ENCODE measurements around the gene RNASE8.

The RNASE8 gene

DNA sequence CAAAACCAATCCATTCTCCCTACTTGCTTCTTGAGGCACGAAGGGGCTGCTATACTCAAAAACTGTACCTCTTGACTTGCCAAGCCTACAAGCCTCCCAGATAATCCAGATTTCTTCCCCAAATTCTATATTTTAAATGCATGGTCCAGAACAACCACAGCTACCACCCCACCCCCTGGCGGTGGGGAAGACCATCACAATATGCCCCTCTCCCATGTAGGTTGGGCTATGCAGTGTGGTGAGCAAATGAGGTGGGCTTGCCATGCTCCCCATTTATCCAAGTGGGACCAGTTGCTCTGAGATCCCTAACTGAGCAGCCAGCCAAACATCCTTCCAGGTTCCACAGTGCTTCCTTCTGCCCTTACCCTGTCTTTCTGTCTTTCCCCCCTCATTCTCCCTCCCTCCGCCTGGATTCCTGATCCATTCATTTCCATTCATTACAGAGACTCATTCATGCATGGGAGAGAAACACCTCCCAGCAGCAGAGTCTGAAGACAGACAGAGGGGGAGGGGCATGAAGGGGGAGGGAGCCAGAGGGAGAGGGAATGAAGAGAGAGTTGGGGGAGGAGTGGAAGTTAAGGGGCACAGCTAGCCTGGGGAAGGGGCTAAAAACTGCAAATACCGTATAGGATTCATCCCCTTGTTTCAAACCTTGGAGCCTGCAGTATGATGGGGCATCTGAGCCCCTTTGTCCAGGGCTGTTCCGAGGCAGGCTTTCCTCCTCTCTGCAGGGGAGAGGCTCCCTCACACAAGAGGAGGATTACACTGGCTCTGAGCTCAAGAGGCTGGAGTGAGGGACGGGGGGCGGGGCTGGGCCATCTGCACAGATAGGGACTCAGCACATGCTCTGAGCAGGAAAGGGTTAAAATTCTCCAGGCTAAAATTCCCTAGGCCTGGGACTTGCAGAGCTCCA is 36.4 kb downstream of the RNASE8 start:
- no peak for FAIRE-seq

DNA sequence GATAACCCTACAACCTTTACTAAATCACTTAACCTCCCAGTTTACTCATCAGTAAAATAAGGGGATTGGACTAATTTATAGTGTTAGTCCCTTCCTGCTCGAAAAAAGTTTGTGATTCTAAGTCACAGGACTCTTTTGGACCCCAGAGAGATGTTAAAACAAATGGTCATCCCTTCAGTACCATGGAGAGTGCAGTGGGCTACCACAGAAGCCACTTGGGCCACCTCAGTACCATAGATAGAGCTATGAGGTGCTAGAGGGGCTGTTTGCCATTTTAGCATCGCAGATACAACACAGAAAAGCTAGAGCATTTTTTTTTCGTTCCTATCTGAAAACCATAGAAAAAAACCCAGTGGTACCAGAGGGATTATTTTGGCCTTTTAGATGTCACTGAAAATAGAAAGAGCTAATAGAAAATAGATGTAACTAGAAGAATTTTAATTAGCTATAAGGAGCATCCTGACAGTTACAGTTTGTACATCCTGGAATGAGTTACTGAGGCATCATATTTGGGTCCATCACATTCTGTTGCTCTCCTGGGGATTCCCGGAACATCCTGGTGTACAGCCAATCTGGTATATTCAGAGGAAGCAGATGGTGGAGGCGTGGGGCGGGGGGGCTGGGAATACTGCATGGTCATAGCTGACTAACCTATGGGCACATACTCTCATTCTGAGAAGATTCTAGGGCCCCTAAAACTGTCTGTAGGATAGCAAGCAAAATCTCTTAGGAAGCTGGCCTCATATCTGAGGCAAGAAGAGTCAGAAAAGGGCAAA is 38.0 kb downstream of the RNASE8 start:
- FAIRE-seq, result no peak

GRCh38 chr14:21096438-21096837 is 38.8 kb downstream of the RNASE8 start:
- FAIRE-seq, result no peak

DNA sequence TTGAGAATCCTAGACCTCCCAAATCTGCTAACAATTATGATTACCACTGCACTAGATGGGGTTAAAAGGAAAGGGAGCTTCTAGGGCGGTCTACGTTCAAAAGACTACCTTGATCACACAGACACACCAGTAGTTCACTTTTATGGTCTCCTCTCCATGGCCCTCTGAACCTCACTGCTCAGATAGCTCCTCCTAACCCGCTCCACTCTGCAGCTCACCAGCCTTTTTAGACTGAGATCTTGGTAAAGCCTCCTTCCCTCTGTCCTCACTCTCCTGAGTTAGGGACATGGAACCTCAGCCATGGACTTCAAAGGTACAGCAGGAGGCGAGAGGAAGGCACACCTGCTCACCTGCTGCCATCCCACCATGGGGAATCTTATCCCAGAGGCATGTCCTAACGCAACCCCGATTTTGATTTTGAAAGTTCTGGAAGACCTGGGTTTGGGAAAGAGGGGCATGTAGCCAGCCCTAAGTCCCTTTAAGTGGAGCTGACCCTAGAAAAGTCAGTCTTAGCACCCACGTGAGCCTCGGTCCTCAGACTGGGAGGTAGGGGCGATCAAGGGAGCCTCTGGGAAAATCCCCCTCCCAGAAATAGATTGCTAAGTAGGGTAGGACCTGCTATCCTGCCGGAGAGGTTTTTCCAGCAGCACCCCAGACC is 39.5 kb downstream of the RNASE8 start:
- FAIRE-seq, result no peak

DNA sequence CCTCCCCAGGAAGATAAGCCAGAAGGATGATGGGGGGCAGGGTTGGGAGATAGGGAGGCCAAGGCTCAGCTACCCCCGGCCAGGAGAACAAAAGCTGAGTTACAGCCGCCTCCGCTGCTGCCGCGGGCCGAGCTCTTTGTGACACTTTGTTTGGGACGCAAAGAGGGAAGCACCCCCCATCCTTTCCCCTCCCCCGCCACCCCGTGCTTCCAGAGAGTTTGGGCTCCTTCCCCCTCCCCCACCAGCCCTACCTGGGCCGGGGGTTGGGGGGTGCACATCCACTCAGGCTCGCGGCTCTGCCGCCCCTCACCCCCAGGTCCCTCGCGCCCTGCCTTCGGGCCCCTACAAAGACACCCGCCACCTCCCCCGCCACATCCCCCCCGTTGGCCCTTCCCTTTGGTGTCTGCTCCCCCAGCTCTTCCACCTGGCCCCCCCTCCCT is 40.0 kb downstream of the RNASE8 start:
- no peak for FAIRE-seq

DNA sequence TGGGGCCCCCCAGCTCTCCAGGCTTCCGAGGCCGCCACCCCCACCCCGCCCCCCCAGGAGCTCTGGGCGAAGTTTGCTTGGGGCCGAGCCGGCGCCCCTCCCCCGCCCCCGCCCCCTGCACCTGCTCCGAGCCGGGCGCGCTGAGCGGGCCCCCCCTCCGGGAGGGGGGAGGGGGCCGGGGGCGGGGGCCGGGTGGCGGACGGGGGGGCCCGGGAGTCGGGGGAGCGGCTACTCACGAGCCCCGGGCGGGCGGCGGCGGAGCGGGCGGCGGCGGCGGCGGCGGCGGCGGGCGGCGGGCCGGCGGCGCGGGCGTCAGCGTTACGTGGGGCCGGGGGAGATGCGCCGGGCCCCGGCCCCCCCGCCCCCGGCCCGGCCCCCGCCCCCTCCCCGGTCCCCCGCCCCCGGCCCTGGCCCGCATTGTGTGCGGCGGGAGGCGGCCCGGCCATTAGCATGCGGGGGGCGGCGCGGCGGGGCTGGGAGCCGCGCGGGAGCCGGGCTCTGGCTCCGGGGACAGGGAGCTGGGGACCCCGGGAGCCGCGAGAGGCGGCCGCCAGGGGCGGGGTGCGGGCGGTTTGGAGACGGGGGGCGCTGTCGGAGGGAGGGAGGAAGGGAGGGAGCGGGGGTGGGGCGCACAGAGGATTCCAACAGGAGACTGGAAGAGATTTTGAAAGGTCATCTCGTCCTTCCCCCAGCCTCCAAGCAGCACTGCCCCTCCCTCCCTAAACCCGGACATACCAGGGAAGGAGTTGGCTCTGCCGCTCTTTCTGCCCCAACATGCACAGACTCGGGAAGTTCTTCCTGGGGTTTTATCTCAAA is 40.7 kb downstream of the RNASE8 start, which contains the start of gene ZNF219:
Gene ZNF219, minus strand, starts transcription at position 580 of the 816 bp plus-strand sequence. CDS start 5,064 bp downstream, outside the sequence.
- no peak for FAIRE-seq

DNA sequence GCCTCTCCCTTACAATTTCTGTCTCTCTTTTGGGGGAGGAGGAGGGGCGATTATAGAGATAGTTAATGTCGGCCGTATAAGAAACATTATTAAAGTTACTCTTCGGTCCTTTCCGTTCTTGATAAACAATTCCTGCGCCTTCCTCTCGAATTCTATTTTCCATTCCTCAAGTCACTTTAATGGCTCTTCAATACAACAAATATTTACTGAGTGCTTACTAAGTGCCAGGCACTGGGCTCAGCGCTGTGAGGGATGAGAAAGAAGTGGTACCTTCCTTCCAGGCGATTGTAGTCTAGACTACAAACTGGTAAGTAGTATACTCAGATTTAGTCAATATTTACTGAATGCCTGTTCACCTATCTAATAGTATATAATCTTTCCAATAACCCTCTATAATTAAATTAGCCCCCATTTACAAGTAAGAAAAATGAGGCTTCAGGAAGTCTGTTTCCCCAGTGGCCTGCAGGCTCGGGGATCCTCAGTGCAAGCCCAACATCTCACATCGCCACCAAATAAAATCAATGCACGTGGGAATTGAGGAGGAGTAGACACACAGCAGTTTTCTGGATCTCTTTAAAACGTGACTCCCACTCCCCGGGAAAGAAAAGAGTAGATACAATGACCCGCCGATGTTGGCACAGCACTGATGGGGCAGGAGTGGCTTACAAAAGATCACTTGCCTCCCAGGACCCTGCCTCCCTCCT is 41.4 kb downstream of the RNASE8 start:
- no peak for FAIRE-seq

- FAIRE-seq, result no peak
Measured at GRCh38 chr14:21099596-21099985, 42.0 kb downstream of the RNASE8 start.

- FAIRE-seq, result no peak
Measured at GRCh38 chr14:21100931-21101330, 43.3 kb downstream of the RNASE8 start, which contains the start of gene TMEM253. Gene TMEM253, plus strand, starts transcription at chr14:21101066. Its CDS starts 278 bp downstream, at chr14:21101344.

DNA sequence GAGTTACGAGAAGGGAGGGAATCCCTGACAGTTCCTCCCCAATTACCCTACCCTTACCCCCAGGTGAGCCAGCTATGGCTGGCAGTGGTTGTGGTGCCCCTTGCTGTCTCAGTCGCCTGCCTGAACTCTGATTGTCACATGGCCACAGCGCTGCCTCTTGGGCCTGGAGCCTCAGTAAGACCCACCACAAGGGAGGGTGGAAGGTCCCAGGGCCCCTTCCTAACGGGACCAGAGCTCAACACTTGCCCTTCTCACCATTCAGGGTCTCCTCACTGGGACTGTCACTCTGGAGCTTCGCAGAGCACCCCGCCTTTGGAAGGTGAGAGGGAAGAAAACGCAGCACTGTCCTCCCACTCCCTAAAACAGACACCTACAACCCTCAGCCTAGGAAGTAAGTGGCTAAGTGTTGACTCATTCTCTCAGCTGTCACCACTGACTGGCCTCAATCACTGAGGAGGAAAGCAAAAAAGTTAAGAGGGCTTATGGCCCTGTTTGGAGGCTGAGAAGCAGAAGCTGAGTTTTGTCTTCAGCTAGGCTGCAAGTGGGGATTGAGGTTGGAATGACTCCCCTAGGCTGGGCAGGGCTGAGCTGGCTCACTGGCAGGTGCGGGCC is 44.3 kb downstream of the RNASE8 start:
- no peak for FAIRE-seq

GRCh38 chr14:21102521-21103410 is 45.1 kb downstream of the RNASE8 start:
- no peak for FAIRE-seq

DNA sequence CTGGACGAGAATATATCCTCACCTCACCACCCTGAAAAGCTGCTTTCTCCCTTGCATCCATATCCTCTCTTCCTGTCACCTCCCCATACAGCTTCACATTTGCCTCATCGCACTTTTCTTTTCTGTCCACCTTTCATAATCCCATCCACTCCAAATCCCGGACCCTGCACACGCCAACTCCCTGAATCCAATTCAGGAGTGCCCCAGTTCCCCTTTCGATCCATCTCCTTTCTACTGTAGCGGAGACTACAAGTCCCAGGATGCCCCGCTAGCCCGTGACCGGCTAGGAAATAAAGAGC is 45.7 kb downstream of the RNASE8 start:
- FAIRE-seq, result no peak

DNA sequence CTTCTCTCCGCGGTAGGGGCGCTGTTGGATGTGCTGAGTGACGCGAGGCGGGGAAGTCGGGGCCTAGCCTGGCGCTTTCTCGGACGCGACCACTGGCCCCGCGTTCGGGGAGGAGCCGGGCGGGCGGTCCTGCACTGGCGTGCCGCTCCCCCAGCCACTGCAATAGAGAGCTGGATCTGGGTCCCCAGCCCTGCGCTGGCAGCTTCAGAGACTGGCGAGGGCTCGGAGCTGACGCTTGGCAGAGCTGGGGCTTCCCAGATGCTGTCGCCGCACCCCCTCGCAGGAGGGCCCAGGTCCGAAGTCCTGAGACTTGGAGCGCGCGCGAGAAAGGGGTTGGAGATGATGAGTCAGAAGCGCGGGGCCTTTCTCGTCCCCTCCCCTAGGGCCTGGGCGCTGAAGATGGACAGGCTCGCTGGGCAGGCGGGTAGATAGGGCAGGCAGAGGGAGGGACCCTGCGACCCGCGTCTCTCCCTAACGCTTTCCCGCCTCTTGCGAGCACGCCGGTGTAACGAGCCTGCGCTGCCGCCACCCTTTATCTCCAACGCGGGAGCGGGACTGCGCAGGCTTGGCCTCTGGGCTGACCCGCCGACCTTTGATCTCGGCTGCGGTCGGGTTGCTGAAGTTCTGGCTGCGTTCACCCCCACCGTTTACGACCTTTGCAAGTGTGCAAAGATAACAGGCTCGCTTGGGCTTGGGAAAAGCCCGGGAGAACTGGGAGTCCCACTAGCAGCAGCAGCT is 46.3 kb downstream of the RNASE8 start:
- no peak for FAIRE-seq

DNA sequence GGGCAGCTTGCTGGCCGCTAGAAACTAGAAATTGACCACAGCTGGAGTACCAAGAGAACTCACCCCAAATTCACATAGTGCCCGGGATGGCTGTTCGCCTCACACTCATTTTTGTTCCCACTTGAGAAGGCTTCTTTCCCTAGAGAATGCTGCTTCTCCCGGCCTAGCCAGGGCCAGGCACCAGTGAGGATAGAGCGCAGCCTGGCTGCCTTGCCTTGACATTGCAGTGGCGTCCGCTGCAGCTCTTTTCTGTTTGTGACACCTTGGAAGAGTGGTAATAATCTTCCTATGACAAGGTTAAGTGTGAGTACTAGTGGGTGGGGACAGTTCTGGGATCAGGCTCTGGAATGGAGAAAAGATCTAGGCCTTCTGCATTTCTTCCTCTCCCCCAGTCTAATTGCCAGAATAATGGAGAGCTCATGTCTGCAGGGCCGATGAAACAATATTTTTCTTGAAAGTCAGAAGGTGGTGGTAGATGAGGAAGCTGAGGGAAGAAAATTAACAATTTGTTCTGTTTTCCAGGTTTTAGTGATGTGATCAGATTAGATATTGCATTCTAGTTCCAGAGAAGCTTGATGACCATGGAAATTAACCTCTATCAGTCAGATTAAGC is 46.9 kb downstream of the RNASE8 start:
- no peak for FAIRE-seq

GRCh38 chr14:21105095-21105494 is 47.5 kb downstream of the RNASE8 start:
- no peak for FAIRE-seq

- no peak for FAIRE-seq
Measured at GRCh38 chr14:21106176-21106497, 48.5 kb downstream of the RNASE8 start.

GRCh38 chr14:21106498-21107282 is 49.1 kb downstream of the RNASE8 start:
- no peak for FAIRE-seq

DNA sequence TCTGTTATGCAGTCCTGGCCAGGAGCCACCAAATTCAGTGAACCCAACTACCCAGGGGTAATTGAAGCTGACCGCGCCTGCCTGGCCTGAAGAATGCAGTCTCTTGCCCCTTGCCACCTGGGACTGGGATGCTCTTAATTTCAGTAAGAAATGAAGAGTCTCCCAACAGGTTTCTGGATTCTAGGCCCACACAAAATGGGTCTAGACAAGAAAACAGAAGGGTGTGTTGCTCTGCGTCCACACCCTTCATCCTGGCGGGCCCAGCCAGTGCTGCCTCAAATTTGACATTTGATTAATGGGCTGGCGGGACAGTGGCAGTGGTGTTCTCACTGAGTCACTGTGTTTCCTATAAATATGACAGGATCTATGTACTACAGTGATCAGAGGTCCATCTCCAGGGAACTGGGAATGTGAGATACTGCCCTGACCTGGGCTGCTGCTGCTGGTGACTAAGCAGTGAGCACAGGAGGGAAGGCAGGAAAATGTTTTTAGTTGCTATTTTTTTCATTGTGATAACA is 49.7 kb downstream of the RNASE8 start:
- FAIRE-seq, result no peak
